ENCODE data around the gene OR2W3. TPM values are rescaled to one million over a fixed set of nuclear protein-coding genes. Genes with fewer than 3 reads are reported as not detected.
A peak's percentile ranks its signal among the peaks of the same experiment; 100 is the strongest.

Gene OR2W3
- total RNA-seq, 4 donors from 2014 or later = 1.5 to 1.8 TPM; not detected in 2

DNA sequence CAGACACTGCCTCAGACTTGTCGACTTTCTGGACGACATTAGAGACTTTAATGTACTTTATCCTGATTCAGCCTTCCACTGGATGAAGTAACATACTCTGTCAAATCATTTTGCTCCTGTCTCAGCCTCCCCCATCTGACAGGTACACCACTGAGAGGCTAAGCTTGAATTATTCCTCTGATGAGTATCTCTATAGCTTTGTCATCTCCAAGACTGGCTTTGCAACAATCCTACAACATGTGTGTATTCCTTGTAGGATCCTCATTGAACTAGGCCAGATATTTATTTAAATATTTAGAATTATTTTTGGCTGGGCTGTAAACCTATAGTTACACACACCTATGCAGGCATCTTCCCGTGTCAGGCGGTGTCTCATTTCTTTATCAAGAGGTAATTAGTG, 39.5 kb upstream of the OR2W3 start:
- H3K36me3 ChIP-seq = no peaks in the 10 kb centered on the region
- H3K27me3 ChIP-seq = peaks cover 0 to 31% (median 0%) of the 10 kb centered on the region in 4 donors
- peaks cover 0 to 15% (median 9%) of the 10 kb centered on the region in 3 donors for H3K4me1 ChIP-seq
- DNase-seq = no peak
- H3K9me3 ChIP-seq = no peaks in the 10 kb centered on the region
- intact Hi-C loops (cut with DNase I) = no loop called here
- H3K4me3 ChIP-seq = no peak overlapping the region
- H3K27ac ChIP-seq = no peak overlapping the region
- 80 to 81% methylated on average over 4 of the region's 4 CpGs for WGBS, 2 donors
- TF ChIP-seq, protein P1, sequence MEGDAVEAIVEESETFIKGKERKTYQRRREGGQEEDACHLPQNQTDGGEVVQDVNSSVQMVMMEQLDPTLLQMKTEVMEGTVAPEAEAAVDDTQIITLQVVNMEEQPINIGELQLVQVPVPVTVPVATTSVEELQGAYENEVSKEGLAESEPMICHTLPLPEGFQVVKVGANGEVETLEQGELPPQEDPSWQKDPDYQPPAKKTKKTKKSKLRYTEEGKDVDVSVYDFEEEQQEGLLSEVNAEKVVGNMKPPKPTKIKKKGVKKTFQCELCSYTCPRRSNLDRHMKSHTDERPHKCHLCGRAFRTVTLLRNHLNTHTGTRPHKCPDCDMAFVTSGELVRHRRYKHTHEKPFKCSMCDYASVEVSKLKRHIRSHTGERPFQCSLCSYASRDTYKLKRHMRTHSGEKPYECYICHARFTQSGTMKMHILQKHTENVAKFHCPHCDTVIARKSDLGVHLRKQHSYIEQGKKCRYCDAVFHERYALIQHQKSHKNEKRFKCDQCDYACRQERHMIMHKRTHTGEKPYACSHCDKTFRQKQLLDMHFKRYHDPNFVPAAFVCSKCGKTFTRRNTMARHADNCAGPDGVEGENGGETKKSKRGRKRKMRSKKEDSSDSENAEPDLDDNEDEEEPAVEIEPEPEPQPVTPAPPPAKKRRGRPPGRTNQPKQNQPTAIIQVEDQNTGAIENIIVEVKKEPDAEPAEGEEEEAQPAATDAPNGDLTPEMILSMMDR (IDR thresholded peaks at IDR 0.05) = no peak
- no peak for TF ChIP-seq POLR2A (IDR thresholded peaks at IDR 0.05)

DNA sequence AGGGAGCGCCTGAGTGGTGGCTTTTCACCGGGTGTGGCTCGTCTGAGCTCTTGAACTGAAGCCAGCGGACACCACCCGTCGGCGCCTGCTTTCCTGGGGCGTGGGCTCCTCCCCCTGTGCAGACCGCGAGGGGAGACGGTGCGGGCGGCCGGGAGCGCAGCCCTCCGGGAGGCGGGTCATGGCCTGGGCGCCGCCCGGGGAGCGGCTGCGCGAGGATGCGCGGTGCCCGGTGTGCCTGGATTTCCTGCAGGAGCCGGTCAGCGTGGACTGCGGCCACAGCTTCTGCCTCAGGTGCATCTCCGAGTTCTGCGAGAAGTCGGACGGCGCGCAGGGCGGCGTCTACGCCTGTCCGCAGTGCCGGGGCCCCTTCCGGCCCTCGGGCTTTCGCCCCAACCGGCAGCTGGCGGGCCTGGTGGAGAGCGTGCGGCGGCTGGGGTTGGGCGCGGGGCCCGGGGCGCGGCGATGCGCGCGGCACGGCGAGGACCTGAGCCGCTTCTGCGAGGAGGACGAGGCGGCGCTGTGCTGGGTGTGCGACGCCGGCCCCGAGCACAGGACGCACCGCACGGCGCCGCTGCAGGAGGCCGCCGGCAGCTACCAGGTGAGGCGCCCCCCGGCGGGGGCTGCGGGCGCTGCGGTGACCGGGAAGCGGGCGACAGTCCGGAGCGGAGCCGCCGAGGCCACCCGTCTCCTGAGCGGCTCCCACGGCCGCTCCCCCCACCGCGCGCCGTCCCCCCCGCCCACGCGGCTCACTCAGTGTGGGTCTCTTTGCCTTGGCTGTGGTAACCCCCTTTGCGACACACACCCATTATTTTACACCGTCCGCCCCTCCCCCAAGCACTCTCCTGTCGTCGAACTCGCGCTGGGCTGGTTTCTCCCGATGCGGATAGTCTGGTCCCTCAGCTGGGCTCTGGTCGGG, 38.1 kb upstream of the OR2W3 start, which contains the start of gene TRIM58:
Gene TRIM58 (plus strand): TSS at position 119 of the 916 bp plus-strand sequence. CDS start 60 bp downstream, at position 179.
- 7 to 14% methylated on average over 9 to 19 of the region's 109 CpGs for WGBS, 2 donors
- Histone ChIP-seq H3K4me3 (peak within 1 kb of the TSS; percentile 26 to 81 (median 38)), H3K27me3 (peaks cover 0 to 31% (median 0%) of the 10 kb centered on the region in 4 donors), H3K4me1 (peaks cover 0 to 15% (median 9%) of the 10 kb centered on the region in 3 donors), H3K27ac (peak within 1 kb of the TSS in 1 of 4 donors; percentile 84), H3K9me3 (no peaks in the 10 kb centered on the region), H3K36me3 (no peaks in the 10 kb centered on the region)
- intact Hi-C loops (cut with DNase I) = no loop called here
- TF ChIP-seq POLR2A (IDR thresholded peaks at IDR 0.05) = peak in 1 of 4 donors; percentile 46
- TF ChIP-seq, protein P1 (IDR thresholded peaks at IDR 0.05) = peak in 1 of 6 experiments; percentile 35
- no peak for DNase-seq

DNA sequence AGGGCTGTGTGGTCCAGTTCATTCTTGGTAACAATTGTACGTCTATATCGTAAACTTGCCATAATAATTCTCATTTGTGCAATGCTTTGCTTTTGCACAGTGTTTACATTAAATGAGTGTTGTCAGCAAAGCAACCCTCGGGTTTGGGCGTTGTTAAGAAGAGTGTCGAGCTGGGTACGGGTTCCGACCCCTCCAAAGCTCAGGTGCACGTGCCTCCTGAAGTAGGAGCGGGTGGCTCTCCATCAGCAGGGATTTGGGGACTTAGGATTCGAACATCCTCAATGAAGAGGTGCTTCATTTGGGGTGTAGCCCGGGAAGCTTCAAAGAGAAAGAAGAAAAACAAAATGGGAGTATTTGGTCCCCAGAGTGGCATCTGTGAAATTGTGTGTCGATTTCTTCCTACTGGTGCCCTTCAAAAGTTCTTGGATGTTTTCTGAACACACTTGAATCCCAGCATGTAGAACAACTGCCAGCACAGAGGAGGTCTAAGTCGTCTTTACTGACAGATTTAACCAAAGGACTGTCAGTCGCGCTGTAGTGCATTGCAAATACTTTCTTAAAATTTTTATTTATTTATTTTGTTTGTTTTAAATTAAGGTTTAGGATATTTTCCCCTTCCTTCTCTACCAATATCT, 37.3 kb upstream of the OR2W3 start:
- H3K27me3 ChIP-seq = peaks cover 0 to 31% (median 0%) of the 10 kb centered on the region in 4 donors
- 21 to 45% methylated on average over 14 of the region's 15 CpGs for WGBS, 2 donors
- TF ChIP-seq POLR2A (IDR thresholded peaks at IDR 0.05) = no peak
- TF ChIP-seq, protein P1 (IDR thresholded peaks at IDR 0.05) = no peak
- H3K4me3 ChIP-seq = peak overlapping the region; percentile 26 to 81 (median 38)
- H3K9me3 ChIP-seq = no peaks in the 10 kb centered on the region
- DNase-seq = no peak
- no peak overlapping the region for H3K27ac ChIP-seq
- no peaks in the 10 kb centered on the region for H3K36me3 ChIP-seq
- peaks cover 0 to 15% (median 9%) of the 10 kb centered on the region in 3 donors for H3K4me1 ChIP-seq
- intact Hi-C loops (cut with DNase I) = no loop called here

DNA sequence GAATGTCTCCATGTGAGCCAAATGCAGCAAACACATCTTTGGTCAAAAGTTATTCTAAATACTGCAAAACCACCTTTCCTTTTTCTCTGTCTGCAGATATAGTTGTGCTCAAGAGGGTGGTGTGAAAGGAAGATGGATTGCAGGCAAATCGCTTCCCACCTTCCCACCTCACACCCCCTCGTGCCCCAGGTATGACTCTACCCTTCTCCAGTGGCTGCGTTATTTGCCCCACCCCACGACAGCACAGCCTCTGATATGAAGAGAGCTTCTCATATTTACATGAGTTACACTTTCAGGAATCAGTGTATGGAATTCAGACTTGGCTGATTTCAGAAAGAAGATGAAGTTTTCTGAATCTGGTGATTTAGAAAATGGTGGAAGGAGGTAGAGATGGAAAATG, 32.6 kb upstream of the OR2W3 start:
- TF ChIP-seq POLR2A (IDR thresholded peaks at IDR 0.05) = no peak
- TF ChIP-seq, protein P1 (IDR thresholded peaks at IDR 0.05) = no peak
- H3K36me3 ChIP-seq = no peaks in the 10 kb centered on the region
- H3K9me3 ChIP-seq = peaks cover 0 to 12% (median 0%) of the 10 kb centered on the region in 3 donors
- H3K4me3 ChIP-seq = no peak overlapping the region
- intact Hi-C loops (cut with DNase I) = no loop called here
- H3K27ac ChIP-seq = no peak overlapping the region
- no peak for DNase-seq
- WGBS, 2 donors = 64 to 78% methylated on average over 4 of the region's 4 CpGs
- peaks cover 0 to 6% (median 0%) of the 10 kb centered on the region in 4 donors for H3K27me3 ChIP-seq
- peaks cover 0 to 5% (median under 1%) of the 10 kb centered on the region in 3 donors for H3K4me1 ChIP-seq

All from esophagus squamous epithelium (tissue), 5 donors.